Measurements from ENCODE around the gene CHST11.
A peak's percentile ranks its signal among the peaks of the same experiment; 100 is the strongest.

CHST11 gene

GRCh38 chr12:104788840-104789271 lies 332.1 kb downstream of the CHST11 start:
- TF ChIP-seq CTCF (IDR thresholded peaks at IDR 0.05) = no peak
- no peak for TF ChIP-seq ZFX (IDR thresholded peaks at IDR 0.05; ENCODE audit: borderline replicate concordance)
- no peak overlapping the region for H3K27ac ChIP-seq

- no peak for TF ChIP-seq ZFX (IDR thresholded peaks at IDR 0.05; ENCODE audit: borderline replicate concordance)
- peak; percentile 99 for TF ChIP-seq CTCF (IDR thresholded peaks at IDR 0.05)
- H3K27ac ChIP-seq = no peak overlapping the region
Observed at GRCh38 chr12:104790296-104791125, 333.8 kb downstream of the CHST11 start.

- H3K27ac ChIP-seq = no peak overlapping the region
- TF ChIP-seq ZFX (IDR thresholded peaks at IDR 0.05; ENCODE audit: borderline replicate concordance) (no peak), CTCF (IDR thresholded peaks at IDR 0.05) (no peak)
Observed at GRCh38 chr12:104792570-104792969, 335.8 kb downstream of the CHST11 start.

- no peak for TF ChIP-seq ZFX (IDR thresholded peaks at IDR 0.05; ENCODE audit: borderline replicate concordance)
- no peak for TF ChIP-seq CTCF (IDR thresholded peaks at IDR 0.05)
- H3K27ac ChIP-seq = no peak overlapping the region
Observed at GRCh38 chr12:104793285-104793684, 336.5 kb downstream of the CHST11 start.

GRCh38 chr12:104793968-104794367 lies 337.2 kb downstream of the CHST11 start:
- no peak for TF ChIP-seq CTCF (IDR thresholded peaks at IDR 0.05)
- TF ChIP-seq ZFX (IDR thresholded peaks at IDR 0.05; ENCODE audit: borderline replicate concordance) = no peak

GRCh38 chr12:104796475-104796862 lies 339.7 kb downstream of the CHST11 start:
- no peak for TF ChIP-seq ZFX (IDR thresholded peaks at IDR 0.05; ENCODE audit: borderline replicate concordance)
- no peak for TF ChIP-seq CTCF (IDR thresholded peaks at IDR 0.05)
- H3K27ac ChIP-seq = no peak overlapping the region

More at GRCh38 chr12:104793968-104794367, 337.2 kb downstream of the CHST11 start:
- H3K27ac ChIP-seq = no peak overlapping the region

GRCh38 chr12:104799458-104799857 lies 342.7 kb downstream of the CHST11 start:
- TF ChIP-seq ZFX (IDR thresholded peaks at IDR 0.05; ENCODE audit: borderline replicate concordance) = no peak
- TF ChIP-seq CTCF (IDR thresholded peaks at IDR 0.05) = no peak
- H3K27ac ChIP-seq = no peak overlapping the region

Measured in 22Rv1 (cell line).